Naive thymus-derived CD4-positive, alpha-beta T cell (primary cell): Measurements from ENCODE around the gene MGME1. TPM values are rescaled to one million over a fixed set of nuclear protein-coding genes. Genes with fewer than 3 reads are reported as not detected.

Source experiments
- ATAC-seq: fragments of 150-1000 bp; cut with Tn5 transposase; 2 replicates; pipeline ENCODE4 v1.10.0; 2021; ENCODE audit warnings: mild to moderate bottlenecking, moderate library complexity
- CTCF ChIA-PET: fragments of 350-600 bp; sonication (Branson Sonifier 250); formaldehyde crosslinking; loops from one replicate; lab custom pipeline; 2021; ENCODE audit warnings: antibody characterized with exemption; lab: Charles Lee
- POLR2A ChIA-PET: fragments of 350-600 bp; sonication (Branson Sonifier 250); formaldehyde crosslinking; loops from one replicate; lab custom pipeline; 2021; ENCODE audit warnings: antibody characterized with exemption, inconsistent platforms; lab: Charles Lee
- DNase-seq, 9 donors: peaks; one replicate each; pipeline versions ENCODE4 v3.0.0 to v3.0.0-alpha.2; 2020 to 2022; ENCODE audit warnings: mixed read lengths in 1 of 9
- H3K27ac ChIP-seq: one replicate; pipeline ENCODE4 v1.7.0; 2013; ENCODE audit warnings: mild to moderate bottlenecking, low read depth, low read length, moderate library complexity
- H3K27me3 ChIP-seq, 2 donors: one replicate each; pipeline ENCODE4 v1.7.0; 2013; ENCODE audit warnings: low read length in 2 of 2, mild to moderate bottlenecking in 2 of 2, moderate library complexity in 2 of 2; ENCODE audit not compliant: control insufficient read depth in 2 of 2, insufficient read depth in 2 of 2
- H3K36me3 ChIP-seq, 3 experiments: 1 replicate in 2 of 3; 2 replicates in 1 of 3; pipeline ENCODE4 v1.7.0; 2013; ENCODE audit warnings: low read length in 3 of 3, mild to moderate bottlenecking in 3 of 3, moderate library complexity in 1 of 3; ENCODE audit not compliant: insufficient read depth in 3 of 3, control insufficient read depth in 2 of 3
- H3K4me1 ChIP-seq, 2 donors: one replicate each; pipeline ENCODE4 v1.7.0; 2013; ENCODE audit warnings: low read length in 2 of 2, mild to moderate bottlenecking in 2 of 2, moderate library complexity in 1 of 2; ENCODE audit not compliant: control insufficient read depth in 2 of 2, insufficient read depth in 2 of 2
- H3K4me3 ChIP-seq: 2 replicates; pipeline ENCODE4 v1.7.0; 2013; ENCODE audit warnings: mild to moderate bottlenecking, low read length
- H3K9me3 ChIP-seq, 3 experiments: 1 replicate in 2 of 3; 2 replicates in 1 of 3; pipeline ENCODE4 v1.7.0; 2013; ENCODE audit warnings: low read length in 3 of 3; ENCODE audit not compliant: control insufficient read depth in 2 of 3
- H3K27ac Mint-ChIP-seq, 9 donors: one replicate each; pipeline ENCODE4 v1.8.0; 2020 to 2022; ENCODE audit warnings: mixed read lengths in 9 of 9, mild to moderate bottlenecking in 8 of 9, moderate library complexity in 5 of 9, inconsistent platforms in 2 of 9
- H3K27me3 Mint-ChIP-seq, 5 donors: one replicate each; pipeline ENCODE4 v1.8.0; 2021 to 2022; ENCODE audit warnings: mixed read lengths in 5 of 5, mild to moderate bottlenecking in 1 of 5
- H3K36me3 Mint-ChIP-seq, 5 donors: one replicate each; pipeline ENCODE4 v1.8.0; 2020 to 2022; ENCODE audit warnings: mixed read lengths in 5 of 5, mild to moderate bottlenecking in 3 of 5, inconsistent platforms in 1 of 5
- H3K4me1 Mint-ChIP-seq, 7 donors: one replicate each; pipeline ENCODE4 v1.8.0; 2020 to 2022; ENCODE audit warnings: mixed read lengths in 7 of 7, mild to moderate bottlenecking in 3 of 7, inconsistent platforms in 1 of 7
- H3K4me3 Mint-ChIP-seq, 10 donors: one replicate each; pipeline ENCODE4 v1.8.0; 2020 to 2022; ENCODE audit warnings: mild to moderate bottlenecking in 10 of 10, mixed read lengths in 10 of 10, moderate library complexity in 6 of 10, inconsistent platforms in 2 of 10
- H3K9me3 Mint-ChIP-seq, 11 donors: one replicate each; pipeline ENCODE4 v1.8.0; 2020 to 2022; ENCODE audit warnings: mixed read lengths in 11 of 11, mild to moderate bottlenecking in 4 of 11, inconsistent platforms in 1 of 11, moderate library complexity in 1 of 11
- intact Hi-C, 2 donors: fragments of 100-400 bp; cut with micrococcal nuclease; formaldehyde crosslinking; loops; one replicate each; pipeline ENCODE4 v1.15.1; 2023
- polyA plus RNA-seq, 2 donors: library from polyadenylated mRNA; unstranded; fragments of 300-500 nt; fragmentation: Illumina TruSeq; gene quantifications; one replicate each; pipeline ENCODE4 v1.2.3, GENCODE V29; 2021
- total RNA-seq, 6 experiments: library from RNA in 5 of 6; stranded (reverse) in 5 of 6; gene quantifications; 1 replicate in 5 of 6; 2 replicates in 1 of 6; pipeline ENCODE4 v1.2.3 and lab custom pipeline; 2021 to 2026

MGME1 gene
- total and polyA plus RNA-seq, 7 experiments from 2014 or later: 4.9 to 41.0 (median 13.1) TPM

GRCh38 chr20:17939622-17940223 is 29.1 kb upstream of the MGME1 start:
- intact Hi-C loops: loop anchor here (1.0 to 10.0 kb wide), 5 partner anchors 29 to 434 kb away; partner anchors contain the start of genes SNX5 (in 2 of the 2) and RRBP1 (in 1 of the 2)
- no peak overlapping the region for H3K27ac ChIP-seq

GRCh38 chr20:17940224-17940971 is 28.4 kb upstream of the MGME1 start:
- Histone ChIP-seq H3K27me3 (no peaks in the 10 kb centered on the region), H3K36me3 (peaks cover 0 to 31% (median 5%) of the 10 kb centered on the region in 3 experiments), H3K9me3 (no peaks in the 10 kb centered on the region), H3K4me1 (peaks cover 5 to 9% of the 10 kb centered on the region in 2 donors), H3K27ac (no peak overlapping the region), H3K4me3 (no peak overlapping the region)
- POLR2A ChIA-PET: no interaction called here
- no peaks in the 10 kb centered on the region for H3K27me3 Mint-ChIP-seq
- peaks cover 5 to 34% (median 6%) of the 10 kb centered on the region in 5 donors for H3K36me3 Mint-ChIP-seq
- peaks cover 0 to 2% (median 0%) of the 10 kb centered on the region in 11 donors for H3K9me3 Mint-ChIP-seq
- peaks cover 0 to 28% (median 12%) of the 10 kb centered on the region in 7 donors for H3K4me1 Mint-ChIP-seq
- ATAC-seq: no peak
- CTCF ChIA-PET: no interaction called here
- DNase-seq: peak in 1 of 9 donors; percentile 19
- H3K4me3 Mint-ChIP-seq: no peak overlapping the region
- peak overlapping the region in 3 of 9 donors; percentile 29 to 43 (median 31) for H3K27ac Mint-ChIP-seq
- intact Hi-C loops: loop anchor here in 1 of 2 donors (10.0 kb wide), 1 partner anchor 54 kb away; no protein-coding TSS in a partner anchor

More at GRCh38 chr20:17939622-17940223, 29.1 kb upstream of the MGME1 start:
- Histone ChIP-seq H3K36me3 (peaks cover 0 to 25% (median 0%) of the 10 kb centered on the region in 3 experiments), H3K4me1 (peaks cover 5 to 9% of the 10 kb centered on the region in 2 donors), H3K9me3 (no peaks in the 10 kb centered on the region), H3K27me3 (no peaks in the 10 kb centered on the region), H3K4me3 (no peak overlapping the region)
- POLR2A ChIA-PET: no interaction called here
- Mint-ChIP-seq H3K9me3 (peaks cover 0 to 2% (median 0%) of the 10 kb centered on the region in 11 donors), H3K27ac (peak overlapping the region in 4 of 9 donors; percentile 34 to 83 (median 51)), H3K27me3 (no peaks in the 10 kb centered on the region), H3K4me3 (peak overlapping the region in 1 of 10 donors; percentile 32), H3K4me1 (peaks cover 0 to 24% (median 12%) of the 10 kb centered on the region in 7 donors), H3K36me3 (peaks cover under 1 to 29% (median under 1%) of the 10 kb centered on the region in 5 donors)
- ATAC-seq (no peak), DNase-seq (peak in 1 of 9 donors; percentile 18)
- CTCF ChIA-PET: interaction anchor here (0.9 to 2.1 kb wide), 3 partner anchors 57 to 436 kb away, joined by 3 to 6 read pairs (median 3); partner anchors contain the start of gene RRBP1

DNA sequence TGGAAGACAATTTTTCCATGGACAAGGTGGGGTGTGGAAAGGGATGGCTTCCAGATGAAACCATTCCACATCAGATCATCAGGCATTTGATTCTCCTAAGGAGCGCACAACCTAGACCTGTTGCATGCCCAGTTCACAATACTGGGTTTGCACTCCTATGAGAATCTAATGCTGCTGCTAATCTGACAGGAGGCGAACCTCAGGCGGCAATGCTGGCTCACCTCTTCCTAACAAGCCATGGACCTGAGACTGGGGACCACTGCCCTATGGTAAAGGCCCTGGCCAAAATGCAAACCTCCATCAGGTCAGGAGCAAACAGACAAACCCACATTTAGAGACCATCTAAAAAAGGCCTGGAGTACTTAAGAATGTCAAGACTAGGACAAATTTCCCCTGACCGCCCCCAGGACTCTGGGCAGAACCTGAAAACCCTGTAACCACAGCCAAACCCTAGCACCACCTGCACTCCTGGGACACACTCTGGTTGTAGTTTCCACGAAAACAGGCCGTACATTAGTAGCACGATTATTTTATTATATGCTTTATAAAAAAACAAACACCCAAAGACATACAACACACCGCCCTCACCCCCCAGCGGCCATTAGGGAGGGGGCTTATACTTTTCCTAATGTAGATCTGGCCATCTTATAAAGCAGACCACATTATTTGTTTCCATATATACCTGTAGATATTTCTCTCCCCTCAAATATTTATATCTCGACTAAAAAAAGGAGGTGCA is 27.6 kb upstream of the MGME1 start:
- Mint-ChIP-seq H3K4me3 (no peak overlapping the region), H3K27ac (peak overlapping the region in 1 of 9 donors; percentile 22), H3K9me3 (peaks cover 0 to 2% (median 0%) of the 10 kb centered on the region in 11 donors), H3K4me1 (peaks cover 0 to 33% (median 12%) of the 10 kb centered on the region in 7 donors), H3K27me3 (no peaks in the 10 kb centered on the region), H3K36me3 (peaks cover 5 to 42% (median 6%) of the 10 kb centered on the region in 5 donors)
- no peak overlapping the region for H3K4me3 ChIP-seq
- CTCF ChIA-PET: no interaction called here
- ATAC-seq (no peak), DNase-seq (no peak)
- H3K27ac ChIP-seq: no peak overlapping the region
- peaks cover 0 to 40% (median 5%) of the 10 kb centered on the region in 3 experiments for H3K36me3 ChIP-seq
- intact Hi-C loops: loop anchor here in 1 of 2 donors (10.0 kb wide), 1 partner anchor 54 kb away; no protein-coding TSS in a partner anchor
- H3K4me1 ChIP-seq: peaks cover 5 to 9% of the 10 kb centered on the region in 2 donors
- POLR2A ChIA-PET: no interaction called here
- H3K27me3 ChIP-seq: no peaks in the 10 kb centered on the region
- no peaks in the 10 kb centered on the region for H3K9me3 ChIP-seq

GRCh38 chr20:17941826-17942196 is 27.0 kb upstream of the MGME1 start:
- Histone ChIP-seq H3K36me3 (peaks cover 0 to 46% (median 5%) of the 10 kb centered on the region in 3 experiments), H3K27ac (no peak overlapping the region), H3K27me3 (no peaks in the 10 kb centered on the region), H3K4me1 (peaks cover 5 to 9% of the 10 kb centered on the region in 2 donors), H3K4me3 (no peak overlapping the region), H3K9me3 (no peaks in the 10 kb centered on the region)
- peaks cover 5 to 48% (median 6%) of the 10 kb centered on the region in 5 donors for H3K36me3 Mint-ChIP-seq
- no peaks in the 10 kb centered on the region for H3K27me3 Mint-ChIP-seq
- DNase-seq: no peak
- no peak for ATAC-seq
- peaks cover 0 to 2% (median 0%) of the 10 kb centered on the region in 11 donors for H3K9me3 Mint-ChIP-seq
- CTCF ChIA-PET: no interaction called here
- no peak overlapping the region for H3K27ac Mint-ChIP-seq
- intact Hi-C loops: loop anchor here in 1 of 2 donors (10.0 kb wide), 1 partner anchor 53 kb away; no protein-coding TSS in a partner anchor
- POLR2A ChIA-PET: no interaction called here
- no peak overlapping the region for H3K4me3 Mint-ChIP-seq
- H3K4me1 Mint-ChIP-seq: peaks cover 0 to 34% (median 12%) of the 10 kb centered on the region in 7 donors

GRCh38 chr20:17943343-17943742 is 25.5 kb upstream of the MGME1 start:
- ATAC-seq (no peak), DNase-seq (peak in 1 of 9 donors; percentile 3)
- no peaks in the 10 kb centered on the region for H3K27me3 Mint-ChIP-seq
- H3K36me3 Mint-ChIP-seq: peaks cover 5 to 61% (median 12%) of the 10 kb centered on the region in 5 donors
- ChIA-PET POLR2A (no interaction called here), CTCF (no interaction called here)
- Histone ChIP-seq H3K9me3 (no peaks in the 10 kb centered on the region), H3K27ac (no peak overlapping the region), H3K4me3 (no peak overlapping the region), H3K36me3 (peaks cover 5 to 60% (median 8%) of the 10 kb centered on the region in 3 experiments), H3K27me3 (no peaks in the 10 kb centered on the region), H3K4me1 (peaks cover 5 to 9% of the 10 kb centered on the region in 2 donors)
- no peak overlapping the region for H3K4me3 Mint-ChIP-seq
- H3K4me1 Mint-ChIP-seq: peaks cover 0 to 40% (median 12%) of the 10 kb centered on the region in 7 donors
- peak overlapping the region in 1 of 9 donors; percentile 38 for H3K27ac Mint-ChIP-seq
- intact Hi-C loops: loop anchor here in 1 of 2 donors (10.0 kb wide), 1 partner anchor 51 kb away; no protein-coding TSS in a partner anchor
- H3K9me3 Mint-ChIP-seq: peaks cover 0 to 2% (median 0%) of the 10 kb centered on the region in 11 donors
